Colonic mucosa (tissue), 4 donors: ENCODE measurements around the gene SLC19A1. TPM values are rescaled to one million over a fixed set of nuclear protein-coding genes. Genes with fewer than 3 reads are reported as not detected.

ENCODE experiments used
- DNase-seq: peaks from one replicate; pipeline ENCODE4 v3.0.0-alpha.2; 2020
- H3K27ac ChIP-seq: fragments of 200-600 bp; one replicate; pipeline ENCODE4 v1.8.0; 2021
- H3K27me3 ChIP-seq: fragments of 200-600 bp; one replicate; pipeline ENCODE4 v1.8.0; 2021
- H3K36me3 ChIP-seq: fragments of 200-600 bp; one replicate; pipeline ENCODE4 v1.8.0; 2021
- H3K4me1 ChIP-seq: fragments of 200-600 bp; one replicate; pipeline ENCODE4 v1.8.0; 2021; ENCODE audit warnings: mild to moderate bottlenecking
- H3K4me3 ChIP-seq: fragments of 200-600 bp; one replicate; pipeline ENCODE4 v1.8.0; 2021
- H3K9ac ChIP-seq, 2 donors: one replicate each; pipeline ENCODE4 v1.7.0; 2013; ENCODE audit warnings: control low read depth in 2 of 2, low read depth in 2 of 2, low read length in 2 of 2
- H3K9me3 ChIP-seq: fragments of 200-600 bp; one replicate; pipeline ENCODE4 v1.8.0; 2021
- intact Hi-C: fragments of 100-400 bp; cut with DNase I; formaldehyde crosslinking; loops from one replicate; pipeline ENCODE4 v1.14.1; 2022
- total RNA-seq, 2 donors: library from RNA; stranded (reverse); fragmentation: NEBNext Ultra II Directional in 1 of 2; extraction: Animal tissue kit (Norgen Biotek cat#: 25700) in 1 of 2; gene quantifications; one replicate each; pipeline ENCODE4 v1.2.1, GENCODE V29; 2021
- TF ChIP-seq, protein P1 (sequence below): fragments of 200-600 bp; IDR thresholded peaks from one replicate; pipeline ENCODE4 v1.8.0; 2022; ENCODE audit warnings: antibody characterized with exemption, mild to moderate bottlenecking
- donor health status: healthy.
- donor health status: DM: no; HTN: no; CAD: no.
- donor health status: DM: no; HTN: no; CAD: no.

SLC19A1 gene
- total RNA-seq, 2 donors from 2014 or later: 10.7 to 25.3 TPM

DNA sequence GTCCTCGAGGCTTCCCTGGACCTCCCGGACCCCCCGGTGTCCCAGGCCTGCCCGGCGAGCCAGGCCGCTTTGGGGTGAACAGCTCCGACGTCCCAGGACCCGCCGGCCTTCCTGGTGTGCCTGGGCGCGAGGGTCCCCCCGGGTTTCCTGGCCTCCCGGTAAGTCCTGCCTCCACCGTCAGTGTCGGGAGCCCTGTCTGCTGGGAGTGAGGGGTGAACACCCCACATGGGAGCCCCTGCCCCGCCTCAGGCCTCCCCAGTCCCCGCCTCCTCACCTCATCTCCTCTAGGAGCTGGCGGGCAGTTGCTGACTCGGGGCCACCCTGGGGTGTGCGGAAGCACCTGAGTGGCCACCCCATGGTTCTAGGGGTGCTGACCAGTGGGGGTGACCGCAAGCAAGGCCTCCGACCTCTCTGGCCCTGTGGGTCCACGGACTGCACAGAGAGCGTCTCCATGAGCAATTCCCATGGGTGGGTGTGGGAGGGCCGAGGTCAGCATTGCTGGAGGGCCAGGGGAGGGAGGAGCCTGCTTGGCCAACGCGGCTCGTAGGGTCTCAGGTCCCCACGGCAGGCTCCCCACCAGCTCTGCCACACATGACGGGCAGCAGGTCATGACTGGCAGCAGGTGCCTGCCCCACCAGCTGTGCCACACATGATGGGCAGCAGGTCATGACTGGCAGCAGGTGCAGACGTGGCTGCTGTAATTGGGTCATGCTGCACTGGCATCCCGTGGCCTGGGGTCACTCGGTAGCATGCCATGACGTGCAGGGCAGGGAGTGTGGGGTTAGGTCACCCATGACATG, 61.3 kb downstream of the SLC19A1 start:
- Histone ChIP-seq H3K36me3 (no peaks in the 10 kb centered on the region), H3K9me3 (no peaks in the 10 kb centered on the region), H3K4me3 (no peak overlapping the region), H3K9ac (no peak overlapping the region), H3K27me3 (no peaks in the 10 kb centered on the region), H3K4me1 (no peaks in the 10 kb centered on the region), H3K27ac (no peak overlapping the region)
- TF ChIP-seq, protein P1, sequence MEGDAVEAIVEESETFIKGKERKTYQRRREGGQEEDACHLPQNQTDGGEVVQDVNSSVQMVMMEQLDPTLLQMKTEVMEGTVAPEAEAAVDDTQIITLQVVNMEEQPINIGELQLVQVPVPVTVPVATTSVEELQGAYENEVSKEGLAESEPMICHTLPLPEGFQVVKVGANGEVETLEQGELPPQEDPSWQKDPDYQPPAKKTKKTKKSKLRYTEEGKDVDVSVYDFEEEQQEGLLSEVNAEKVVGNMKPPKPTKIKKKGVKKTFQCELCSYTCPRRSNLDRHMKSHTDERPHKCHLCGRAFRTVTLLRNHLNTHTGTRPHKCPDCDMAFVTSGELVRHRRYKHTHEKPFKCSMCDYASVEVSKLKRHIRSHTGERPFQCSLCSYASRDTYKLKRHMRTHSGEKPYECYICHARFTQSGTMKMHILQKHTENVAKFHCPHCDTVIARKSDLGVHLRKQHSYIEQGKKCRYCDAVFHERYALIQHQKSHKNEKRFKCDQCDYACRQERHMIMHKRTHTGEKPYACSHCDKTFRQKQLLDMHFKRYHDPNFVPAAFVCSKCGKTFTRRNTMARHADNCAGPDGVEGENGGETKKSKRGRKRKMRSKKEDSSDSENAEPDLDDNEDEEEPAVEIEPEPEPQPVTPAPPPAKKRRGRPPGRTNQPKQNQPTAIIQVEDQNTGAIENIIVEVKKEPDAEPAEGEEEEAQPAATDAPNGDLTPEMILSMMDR: no peak
- DNase-seq: no peak
- intact Hi-C loops: no loop called here

DNA sequence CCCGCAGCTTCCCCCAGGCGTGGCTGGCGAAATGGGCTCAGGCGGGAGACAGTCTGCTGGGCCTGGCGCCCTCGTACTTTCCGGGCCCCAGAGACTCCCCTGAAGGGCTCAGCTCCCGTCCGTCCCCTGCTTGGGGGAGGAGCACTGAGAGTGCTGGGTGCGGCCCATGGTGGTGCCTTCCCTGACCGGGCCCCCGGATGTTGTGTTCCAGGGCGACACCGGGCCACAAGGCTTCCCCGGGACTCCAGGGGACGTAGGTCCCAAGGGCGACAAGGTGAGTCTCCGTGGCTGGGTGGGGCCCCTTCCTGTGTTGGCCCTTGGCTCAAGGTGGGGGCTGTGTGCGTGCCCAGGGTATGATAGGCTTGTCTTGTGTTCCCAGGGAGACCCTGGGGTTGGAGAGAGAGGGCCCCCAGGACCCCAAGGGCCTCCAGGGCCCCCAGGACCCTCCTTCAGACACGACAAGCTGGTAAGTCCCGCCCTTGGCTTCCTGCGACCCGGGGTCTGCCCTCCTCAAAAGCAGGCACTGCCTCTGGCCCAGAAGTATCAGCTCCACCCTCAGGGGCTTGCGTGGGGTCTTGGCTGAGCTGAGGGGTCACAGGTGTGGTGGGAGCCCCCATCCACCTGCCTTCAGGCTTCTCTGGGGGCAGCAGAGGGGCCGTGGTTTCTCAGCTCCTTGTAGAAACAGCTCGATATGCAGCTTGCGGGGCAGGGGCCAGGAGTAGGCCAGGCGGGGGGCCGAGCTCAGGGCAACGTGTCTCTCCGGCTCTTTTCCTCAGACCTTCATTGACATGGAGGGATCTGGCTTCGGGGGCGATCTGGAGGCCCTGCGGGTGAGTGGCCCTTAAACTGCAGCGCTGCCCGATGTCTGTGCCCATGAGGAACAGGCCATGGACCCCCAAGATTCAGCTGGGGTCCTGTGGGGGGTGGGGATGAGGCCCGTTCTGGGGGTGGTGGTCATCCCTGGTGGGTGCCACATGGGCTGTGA, 62.3 kb downstream of the SLC19A1 start:
- TF ChIP-seq, protein P1: no peak
- intact Hi-C loops: loop anchor here (5.0 kb wide), 1 partner anchor 117 kb away; no protein-coding TSS in a partner anchor

DNA sequence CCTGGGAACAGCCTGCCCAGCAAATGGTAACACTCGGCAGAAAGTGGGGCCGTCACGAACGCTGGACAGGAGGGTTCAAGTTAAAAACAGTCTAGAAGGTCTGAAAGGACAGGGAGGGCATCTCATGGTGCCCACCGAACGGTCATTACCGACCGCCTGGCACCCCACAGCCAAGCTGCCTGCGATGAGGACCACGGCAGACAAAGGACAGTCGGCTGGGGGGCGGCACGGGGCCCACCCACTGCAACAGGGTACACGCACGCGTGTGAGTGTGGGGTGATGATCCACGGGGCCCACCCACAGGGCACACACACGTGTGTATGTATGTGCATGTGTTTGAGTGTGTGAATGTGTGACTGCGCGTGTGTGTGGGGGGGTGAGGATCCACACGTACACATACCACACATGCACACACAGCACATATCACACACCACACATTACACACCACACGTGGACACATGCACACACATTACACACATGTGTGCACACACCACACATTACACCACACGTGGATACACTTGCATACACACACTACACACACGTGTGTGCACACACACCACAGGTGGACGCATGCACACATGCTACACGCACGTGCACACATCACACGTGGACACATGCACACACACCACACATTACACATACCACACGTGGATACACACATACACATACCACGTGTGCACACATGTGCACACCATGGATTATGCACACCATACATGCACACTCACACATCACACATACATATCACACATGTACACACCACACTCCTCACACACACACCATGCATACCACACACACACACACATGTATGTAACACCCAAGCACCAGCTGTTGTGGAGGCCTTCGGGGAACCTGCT, 63.2 kb downstream of the SLC19A1 start:
- intact Hi-C loops: loop anchor here (5.0 kb wide), 1 partner anchor 118 kb away; no protein-coding TSS in a partner anchor
- TF ChIP-seq, protein P1: no peak
- Histone ChIP-seq H3K27me3 (no peaks in the 10 kb centered on the region), H3K27ac (peak overlapping the region; percentile 23), H3K36me3 (no peaks in the 10 kb centered on the region), H3K9ac (peak overlapping the region; percentile 26 to 35), H3K4me3 (no peak overlapping the region), H3K4me1 (no peaks in the 10 kb centered on the region), H3K9me3 (no peaks in the 10 kb centered on the region)
- no peak for DNase-seq

More for the DNA sequence above, 62.3 kb downstream of the SLC19A1 start:
- no peak for DNase-seq
- no peaks in the 10 kb centered on the region for H3K36me3 ChIP-seq
- H3K9ac ChIP-seq: no peak overlapping the region
- no peaks in the 10 kb centered on the region for H3K9me3 ChIP-seq
- no peak overlapping the region for H3K27ac ChIP-seq
- no peaks in the 10 kb centered on the region for H3K27me3 ChIP-seq
- H3K4me3 ChIP-seq: no peak overlapping the region
- H3K4me1 ChIP-seq: no peaks in the 10 kb centered on the region

DNA sequence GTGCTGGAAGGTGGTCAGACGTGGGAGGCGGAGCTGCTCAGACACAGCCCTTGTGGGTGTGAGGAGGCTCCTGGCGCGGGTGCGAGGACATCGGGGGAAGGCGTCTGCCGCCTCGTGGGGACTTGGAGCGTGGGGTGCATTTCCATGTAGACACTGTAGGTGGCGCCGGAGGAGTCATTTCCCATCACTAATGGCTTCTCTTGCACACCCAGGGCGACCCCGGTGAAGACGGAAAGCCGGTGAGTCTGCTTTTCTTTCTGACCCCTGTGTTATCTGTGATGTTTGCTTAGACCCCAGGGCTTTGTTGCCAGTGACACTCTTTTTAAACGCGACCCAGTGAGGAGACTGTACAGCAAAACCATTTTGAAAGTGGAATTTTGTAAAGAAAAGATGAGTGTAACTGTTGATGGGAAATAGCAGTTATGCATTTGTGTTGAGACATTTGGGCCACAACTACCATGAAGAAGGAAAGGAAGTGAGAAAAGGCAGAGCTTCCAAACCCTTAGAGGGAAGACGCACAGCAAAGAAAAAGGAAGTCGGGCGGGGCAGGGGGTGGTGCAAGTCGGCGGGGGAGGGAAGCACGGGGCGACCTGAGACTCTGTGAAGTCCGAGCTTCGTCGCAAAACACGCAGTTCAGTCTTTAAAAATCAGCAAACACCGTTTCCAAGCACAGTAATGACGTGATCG, 64.0 kb downstream of the SLC19A1 start:
- Histone ChIP-seq H3K27me3 (no peaks in the 10 kb centered on the region), H3K4me1 (no peaks in the 10 kb centered on the region), H3K9ac (peak overlapping the region; percentile 3 to 26), H3K4me3 (no peak overlapping the region), H3K9me3 (no peaks in the 10 kb centered on the region), H3K27ac (peak overlapping the region; percentile 23), H3K36me3 (no peaks in the 10 kb centered on the region)
- DNase-seq: peak; percentile 68
- TF ChIP-seq, protein P1: peak; percentile 88
- intact Hi-C loops: loop anchor here (5.0 kb wide), 1 partner anchor 119 kb away; no protein-coding TSS in a partner anchor
